T-cell (primary cell): Measurements from ENCODE around the gene TNFRSF12A. TPM values are rescaled to one million over a fixed set of nuclear protein-coding genes. Genes with fewer than 3 reads are reported as not detected.
A peak's percentile ranks its signal among the peaks of the same experiment; 100 is the strongest.

Source experiments
- ATAC-seq, 4 experiments: fragments of 200-7000 bp in 3 of 4; fragments of 150-1000 bp in 1 of 4; cut with Tn5 transposase; replicated peaks in 1 of 4; 1 replicate in 3 of 4; 2 replicates in 1 of 4; pipeline ENCODE4 v1.10.0; 2021; ENCODE audit warnings: moderate library complexity in 3 of 4, mild to moderate bottlenecking in 2 of 4, moderate number of reproducible peaks in 1 of 4
- CTCF ChIA-PET, 2 donors: fragments of 300-600 bp; sonication (Branson Sonifier 250); formaldehyde crosslinking; loops; one replicate each; lab custom pipeline; 2022; ENCODE audit warnings: antibody characterized with exemption in 2 of 2; lab: Charles Lee
- POLR2A ChIA-PET, 2 donors: fragments of 300-600 bp; sonication (Branson Sonifier 250); formaldehyde crosslinking; loops; one replicate each; lab custom pipeline; 2022; ENCODE audit warnings: antibody characterized with exemption in 2 of 2; lab: Charles Lee
- DNase-seq, 35 experiments: peaks; one replicate each; pipeline versions ENCODE4 v3.0.0 to v3.0.0-alpha.2; 2013 to 2023
- H3K27ac ChIP-seq: one replicate; pipeline ENCODE4 v1.5.1; 2013; ENCODE audit warnings: low read length
- H3K27me3 ChIP-seq, 2 experiments: replicated peaks in 1 of 2; 1 replicate in 1 of 2; 2 replicates in 1 of 2; pipeline versions ENCODE4 v1.6.1 to v1.7.0; 2013; ENCODE audit warnings: low read length in 1 of 2, mixed read lengths in 1 of 2; ENCODE audit not compliant: control insufficient read depth in 2 of 2, insufficient read depth in 2 of 2; ENCODE audit errors: extremely low read depth in 1 of 2
- H3K36me3 ChIP-seq, 2 donors: 1 replicate in 1 of 2; 2 replicates in 1 of 2; pipeline versions ENCODE4 v1.6.1 to v1.7.0; 2013; ENCODE audit warnings: low read length in 1 of 2; ENCODE audit not compliant: control insufficient read depth in 2 of 2, insufficient read depth in 1 of 2; ENCODE audit errors: extremely low read depth in 1 of 2
- H3K4me1 ChIP-seq, 2 experiments: 1 replicate in 1 of 2; 2 replicates in 1 of 2; pipeline versions ENCODE4 v1.6.1 to v1.7.0; 2013; ENCODE audit warnings: low read length in 2 of 2, mixed read lengths in 1 of 2; ENCODE audit not compliant: insufficient read depth in 2 of 2, control insufficient read depth in 1 of 2; ENCODE audit errors: extremely low read depth in 1 of 2
- H3K4me3 ChIP-seq, 2 donors: 1 replicate in 1 of 2; 2 replicates in 1 of 2; pipeline versions ENCODE4 v1.5.1 to v1.7.0; 2013; ENCODE audit warnings: mild to moderate bottlenecking in 2 of 2, low read length in 1 of 2, moderate library complexity in 1 of 2; ENCODE audit not compliant: control insufficient read depth in 1 of 2; ENCODE audit errors: extremely low read depth in 1 of 2
- H3K9me3 ChIP-seq: 2 replicates; pipeline ENCODE4 v1.7.0; 2013
- H3K27ac Mint-ChIP-seq, 2 donors: one replicate each; pipeline ENCODE4 v1.8.0; 2020 to 2021; ENCODE audit warnings: mild to moderate bottlenecking in 2 of 2, mixed read lengths in 2 of 2
- H3K27me3 Mint-ChIP-seq, 2 donors: one replicate each; pipeline ENCODE4 v1.8.0; 2021 to 2022; ENCODE audit warnings: mixed read lengths in 2 of 2
- H3K36me3 Mint-ChIP-seq: one replicate; pipeline ENCODE4 v1.8.0; 2021; ENCODE audit warnings: mixed read lengths
- H3K4me1 Mint-ChIP-seq, 3 donors: one replicate each; pipeline ENCODE4 v1.8.0; 2020 to 2022; ENCODE audit warnings: mixed read lengths in 3 of 3, mild to moderate bottlenecking in 1 of 3
- H3K4me3 Mint-ChIP-seq, 3 donors: one replicate each; pipeline ENCODE4 v1.8.0; 2020 to 2022; ENCODE audit warnings: mild to moderate bottlenecking in 3 of 3, mixed read lengths in 3 of 3, moderate library complexity in 3 of 3
- H3K9me3 Mint-ChIP-seq, 3 donors: one replicate each; pipeline ENCODE4 v1.8.0; 2020 to 2022; ENCODE audit warnings: mixed read lengths in 3 of 3
- WGBS: methylation state at CpG from one replicate; pipeline ENCODE4 v1.1.5; 2013; ENCODE audit warnings: missing lambda C conversion rate; ENCODE audit not compliant: insufficient coverage; 5-methylcytosine and 5-hydroxymethylcytosine counted together
- total RNA-seq, 35 experiments: library from RNA in 6 of 35; stranded (reverse) in 6 of 35; fragments of 120-200 nt in 1 of 35; gene quantifications; one replicate each; pipeline versions ENCODE4 v1.2.1 to v1.2.4 and lab custom pipeline; 2013 to 2026

The TNFRSF12A gene
- total RNA-seq, 5 donors from 2014 or later (not counting 1 experiment from before 2014, with no cell fraction given): 0.43 to 3.7 (median 2.5) TPM

DNA sequence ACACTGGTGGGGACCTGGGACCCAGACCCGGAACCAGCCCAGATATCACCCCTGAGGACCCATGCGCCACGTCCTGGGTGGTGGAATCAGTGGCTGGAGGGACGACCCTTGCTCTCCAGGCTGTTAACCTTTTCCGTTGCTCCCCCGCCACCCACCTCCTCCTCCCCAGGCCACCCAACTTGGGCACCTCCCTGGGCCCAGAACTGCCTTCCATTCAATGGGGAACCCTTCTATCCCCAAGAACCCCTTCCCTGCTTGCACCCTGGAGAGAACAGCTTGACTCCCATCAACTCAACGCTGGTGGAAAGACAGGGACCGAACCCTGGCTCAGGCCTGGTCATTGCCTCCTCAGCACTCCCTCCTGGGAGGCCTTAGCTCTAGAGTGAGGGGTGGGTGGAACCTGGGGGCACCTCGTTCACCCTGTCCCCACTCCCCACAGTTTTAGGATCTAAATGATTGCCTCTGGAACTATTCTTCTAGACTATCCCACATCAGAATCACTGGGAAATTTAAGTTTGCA, 39.6 kb downstream of the TNFRSF12A start:
- Histone ChIP-seq H3K9me3 (no peaks in the 10 kb centered on the region), H3K4me3 (peak overlapping the region; percentile 61 to 91), H3K27ac (peak overlapping the region; percentile 73), H3K27me3 (no peaks in the 10 kb centered on the region), H3K36me3 (peaks cover 3 to 5% of the 10 kb centered on the region in 2 donors), H3K4me1 (peaks cover 12 to 63% of the 10 kb centered on the region in 2 experiments)
- no peaks in the 10 kb centered on the region for H3K27me3 Mint-ChIP-seq
- CTCF ChIA-PET: interaction anchor here (0.6 to 2.9 kb wide), 7 partner anchors 16 to 75 kb away, joined by 3 to 39 read pairs (median 4); partner anchors contain the start of gene ZNF213 (in 1 of the 2)
- peak overlapping the region; percentile 78 to 88 (median 82) for H3K4me3 Mint-ChIP-seq
- DNase-seq (no peak), ATAC-seq (no peak)
- POLR2A ChIA-PET: interaction anchor here in 1 of 2 donors (0.5 kb wide), 1 partner anchor 42 kb away, joined by 6 read pairs; no protein-coding TSS in a partner anchor
- peaks cover 46 to 68% (median 54%) of the 10 kb centered on the region in 3 donors for H3K4me1 Mint-ChIP-seq
- H3K9me3 Mint-ChIP-seq: no peaks in the 10 kb centered on the region
- H3K27ac Mint-ChIP-seq: peak overlapping the region; percentile 91 to 93
- peaks cover 5% of the 10 kb centered on the region for H3K36me3 Mint-ChIP-seq
- 28% methylated on average over 2 of the region's 9 CpGs for WGBS

DNA sequence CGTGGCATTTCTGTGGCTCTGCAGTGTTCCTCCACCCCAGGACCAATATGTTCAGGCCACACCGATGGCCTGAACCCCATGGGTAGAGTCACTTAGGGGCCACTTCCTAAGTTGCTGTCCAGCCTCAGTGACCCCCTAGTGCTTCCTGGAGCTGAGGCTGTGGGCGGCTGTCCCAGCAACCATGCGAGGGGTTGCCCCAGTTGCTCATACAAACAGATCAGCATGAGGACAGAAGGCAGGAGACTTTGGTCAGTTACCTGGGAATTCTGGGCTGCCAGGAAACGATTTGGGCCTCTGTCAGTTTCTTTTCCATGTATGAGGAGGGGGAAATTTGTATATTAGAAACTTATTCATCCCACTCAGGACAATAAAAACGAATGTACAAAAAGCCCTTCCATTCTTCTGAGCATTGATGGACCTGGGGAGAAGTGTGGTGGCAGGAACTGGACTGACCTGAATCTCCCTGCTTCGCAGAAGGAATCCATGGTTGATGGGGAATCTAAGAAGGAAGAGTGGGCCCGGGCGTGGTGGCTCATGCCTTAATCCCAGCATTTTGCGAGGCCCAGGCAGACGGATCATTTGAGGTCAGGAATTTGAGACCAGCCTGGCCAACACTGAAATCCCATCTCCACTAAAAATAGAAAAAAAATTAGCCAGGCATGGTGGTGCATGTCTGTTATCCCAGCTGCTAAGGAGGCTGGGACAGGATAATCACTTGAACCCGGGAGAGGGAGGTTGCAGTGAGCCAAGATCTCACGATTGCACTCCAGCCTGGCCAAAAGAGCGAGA, 40.4 kb downstream of the TNFRSF12A start:
- Histone ChIP-seq H3K36me3 (peaks cover 2% of the 10 kb centered on the region in 2 donors), H3K9me3 (no peaks in the 10 kb centered on the region), H3K27me3 (no peaks in the 10 kb centered on the region), H3K4me1 (peaks cover 7 to 63% of the 10 kb centered on the region in 2 experiments), H3K27ac (peak overlapping the region; percentile 12), H3K4me3 (no peak overlapping the region)
- ChIA-PET CTCF (interaction anchor here (0.6 to 2.9 kb wide), 4 partner anchors 68 to 773 kb away, joined by 3 to 39 read pairs (median 10); partner anchors contain the start of gene ZNF213 (in 1 of the 2)), POLR2A (no interaction called here)
- Mint-ChIP-seq H3K27ac (peak overlapping the region; percentile 91 to 93), H3K36me3 (peaks cover 1% of the 10 kb centered on the region), H3K4me3 (peak overlapping the region; percentile 78 to 88 (median 82)), H3K27me3 (no peaks in the 10 kb centered on the region), H3K9me3 (no peaks in the 10 kb centered on the region), H3K4me1 (peaks cover 44 to 68% (median 49%) of the 10 kb centered on the region in 3 donors)
- DNase-seq (no peak), ATAC-seq (no peak)
- WGBS: 100% methylated on average over 2 of the region's 14 CpGs

DNA sequence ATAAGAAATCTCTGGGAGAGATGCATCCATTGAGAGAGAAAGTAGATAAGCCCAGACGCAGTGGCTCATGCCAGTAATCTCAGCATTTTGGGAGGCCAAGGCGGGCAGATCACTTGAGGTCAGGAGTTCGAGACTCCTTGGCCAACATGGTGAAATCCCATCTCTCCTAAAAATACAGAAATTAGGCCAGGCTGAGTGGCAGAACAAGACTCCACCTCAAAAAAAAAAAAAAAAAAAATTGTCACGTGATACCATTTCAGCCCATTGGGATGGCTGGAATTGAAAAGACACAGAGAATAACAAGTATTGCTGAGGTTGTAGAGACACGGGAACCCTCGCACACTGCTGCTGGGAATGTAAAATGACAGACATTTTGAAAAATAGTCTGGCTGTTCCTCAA, 42.4 kb downstream of the TNFRSF12A start:
- Mint-ChIP-seq H3K27ac (peak overlapping the region; percentile 35 to 75), H3K27me3 (no peaks in the 10 kb centered on the region), H3K9me3 (no peaks in the 10 kb centered on the region), H3K4me3 (peak overlapping the region in 1 of 3 donors; percentile 97), H3K4me1 (peaks cover 39 to 60% (median 49%) of the 10 kb centered on the region in 3 donors), H3K36me3 (peaks cover 10% of the 10 kb centered on the region)
- Histone ChIP-seq H3K36me3 (peaks cover 0 to 2% of the 10 kb centered on the region in 2 donors), H3K4me1 (peaks cover 7 to 50% of the 10 kb centered on the region in 2 experiments), H3K4me3 (no peak overlapping the region), H3K9me3 (no peaks in the 10 kb centered on the region), H3K27ac (no peak overlapping the region), H3K27me3 (no peaks in the 10 kb centered on the region)
- CTCF ChIA-PET: interaction anchor here in 1 of 2 donors (1.8 to 1.9 kb wide), 2 partner anchors 15 to 67 kb away, joined by 4 to 6 read pairs; no protein-coding TSS in a partner anchor
- no CpG with 5 or more reads among the region's 6 CpGs for WGBS
- no peak for ATAC-seq
- DNase-seq: no peak
- POLR2A ChIA-PET: no interaction called here

DNA sequence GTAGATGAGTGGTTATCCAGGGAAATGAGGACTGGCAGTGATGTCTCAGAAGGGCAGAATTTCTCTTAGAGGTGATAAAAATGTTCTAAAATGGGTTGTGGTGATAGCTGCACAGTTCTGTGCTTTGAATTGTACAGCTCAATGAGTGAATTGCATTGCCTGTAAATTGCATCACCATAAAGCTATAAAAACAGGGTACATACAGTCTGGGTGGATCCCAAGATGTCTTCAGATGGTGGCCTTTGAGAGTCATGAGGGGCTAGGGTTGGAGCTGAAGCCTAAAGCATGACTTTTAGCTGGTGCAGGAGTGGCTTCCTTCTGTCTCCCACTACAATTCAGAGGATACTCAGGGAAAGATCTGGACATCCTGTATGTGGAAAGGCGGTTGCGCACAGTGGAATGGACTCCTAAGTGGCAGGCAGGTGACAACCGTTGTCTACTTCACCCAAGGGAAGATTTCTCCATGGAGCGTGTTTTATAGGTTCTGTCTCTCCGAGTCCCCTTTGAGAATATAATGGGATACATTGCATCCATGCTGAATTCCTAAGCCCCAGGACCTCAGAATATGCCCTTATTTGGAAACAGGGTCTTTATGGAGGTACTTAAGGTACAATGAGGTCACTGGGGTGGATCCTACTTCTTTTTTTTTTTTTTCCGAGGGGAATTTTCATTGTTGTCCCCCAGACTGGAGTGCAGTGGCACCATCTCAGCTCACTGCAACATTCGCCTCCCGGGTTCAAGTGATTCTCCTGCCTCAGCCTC, 43.6 kb downstream of the TNFRSF12A start:
- H3K36me3 Mint-ChIP-seq: peaks cover 21% of the 10 kb centered on the region
- Histone ChIP-seq H3K27ac (peak overlapping the region; percentile 99), H3K9me3 (no peaks in the 10 kb centered on the region), H3K36me3 (peaks cover 3 to 14% of the 10 kb centered on the region in 2 donors), H3K27me3 (no peaks in the 10 kb centered on the region), H3K4me3 (no peak overlapping the region), H3K4me1 (peaks cover 16 to 54% of the 10 kb centered on the region in 2 experiments)
- no peak for ATAC-seq
- no peak for DNase-seq
- peaks cover 49 to 67% (median 59%) of the 10 kb centered on the region in 3 donors for H3K4me1 Mint-ChIP-seq
- ChIA-PET CTCF (interaction anchor here (0.6 to 1.8 kb wide), 6 partner anchors 11 to 564 kb away, joined by 3 to 11 read pairs (median 6); partner anchors contain the start of gene ZNF213 (in 1 of the 2)), POLR2A (no interaction called here)
- H3K9me3 Mint-ChIP-seq: no peaks in the 10 kb centered on the region
- 100% methylated on average over 2 of the region's 8 CpGs for WGBS
- peak overlapping the region; percentile 96 to 100 for H3K27ac Mint-ChIP-seq
- no peaks in the 10 kb centered on the region for H3K27me3 Mint-ChIP-seq
- H3K4me3 Mint-ChIP-seq: peak overlapping the region; percentile 54 to 97 (median 96)

DNA sequence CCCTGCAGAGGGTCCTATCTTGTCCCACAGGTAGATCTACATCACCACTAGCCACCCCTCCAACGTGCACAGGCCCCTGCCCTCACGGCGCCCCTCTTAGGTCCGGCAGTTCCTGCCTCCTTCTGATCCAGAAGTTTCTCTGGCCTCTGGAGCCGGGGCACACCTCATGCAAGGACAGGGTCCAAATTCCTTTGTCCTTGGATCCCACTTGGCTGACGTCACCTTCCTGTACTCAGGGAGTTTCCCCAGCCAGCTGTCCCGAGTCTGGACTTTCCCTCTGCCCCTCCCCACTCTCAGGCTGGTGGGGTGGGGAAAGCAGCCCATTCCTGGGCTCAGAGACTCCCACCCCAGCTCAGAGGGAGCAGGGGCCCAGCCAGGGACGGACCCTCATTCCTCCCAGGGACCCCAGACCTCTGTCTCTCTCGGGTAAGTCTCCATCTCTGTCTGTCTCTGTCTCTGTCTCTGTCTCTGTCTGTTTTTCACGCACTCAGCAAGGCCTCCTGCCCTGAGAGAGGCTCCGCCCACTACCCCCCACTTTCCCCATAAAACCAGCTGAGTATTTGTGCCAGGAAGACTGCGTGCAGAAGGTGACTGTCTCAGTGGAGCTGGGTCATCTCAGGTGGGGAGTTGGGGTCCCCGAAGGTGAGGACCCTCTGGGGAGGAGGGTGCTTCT, 45.0 kb downstream of the TNFRSF12A start, which contains the start of gene IL32:
Gene IL32, plus strand, starts transcription at position 572 of the 673 bp plus-strand sequence. CDS start 172 bp downstream, outside the sequence.
- Histone ChIP-seq H3K27ac (peak within 1 kb of the TSS; percentile 99), H3K4me1 (peaks cover 11 to 59% of the 10 kb centered on the region in 2 experiments), H3K36me3 (peaks cover 3 to 26% of the 10 kb centered on the region in 2 donors), H3K27me3 (no peaks in the 10 kb centered on the region), H3K4me3 (peak within 1 kb of the TSS; percentile 94 to 97), H3K9me3 (no peaks in the 10 kb centered on the region)
- peak within 1 kb of the TSS; percentile 96 to 100 (median 97) for H3K4me3 Mint-ChIP-seq
- no peaks in the 10 kb centered on the region for H3K9me3 Mint-ChIP-seq
- ChIA-PET CTCF (interaction anchor here in 1 of 2 donors (0.6 to 1.8 kb wide), 4 partner anchors 10 to 68 kb away, joined by 3 to 5 read pairs (median 4); no protein-coding TSS in a partner anchor), POLR2A (interaction anchor here in 1 of 2 donors (0.6 kb wide), 1 partner anchor 63 kb away, joined by 4 read pairs; no protein-coding TSS in a partner anchor)
- ATAC-seq: peak; percentile 60 to 64 (median 60)
- H3K4me1 Mint-ChIP-seq: peaks cover 57 to 71% (median 64%) of the 10 kb centered on the region in 3 donors
- peak within 1 kb of the TSS; percentile 96 to 100 for H3K27ac Mint-ChIP-seq
- 32% methylated on average over 5 of the region's 13 CpGs for WGBS
- peak in 30 of 35 experiments; percentile 42 to 86 (median 60) for DNase-seq
- no peaks in the 10 kb centered on the region for H3K27me3 Mint-ChIP-seq
- H3K36me3 Mint-ChIP-seq: peaks cover 31% of the 10 kb centered on the region
